HepG2 (cell line): ENCODE measurements around the gene ARID3C. TPM values are rescaled to one million over a fixed set of nuclear protein-coding genes. Genes with fewer than 3 reads are reported as not detected.

Source experiments
- HNF4G ChIP-seq, 2 experiments: sonication (generic) in 1 of 2; formaldehyde crosslinking in 1 of 2; IDR thresholded peaks; 2 replicates each; pipeline versions ENCODE4 v1.4.0 to v1.6.1; 2011 to 2020; ENCODE audit warnings: borderline replicate concordance in 2 of 2, low read depth in 2 of 2, mild to moderate bottlenecking in 2 of 2, low read length in 1 of 2, missing genetic modification reagents in 1 of 2, moderate library complexity in 1 of 2
- ISL2 ChIP-seq: sonication (generic); formaldehyde crosslinking; IDR thresholded peaks from 2 replicates; pipeline ENCODE4 v1.5.0; 2020; ENCODE audit warnings: missing genetic modification reagents
- KDM2A ChIP-seq: sonication (generic); formaldehyde crosslinking; IDR thresholded peaks from 2 replicates; pipeline ENCODE4 v1.4.0; 2020; ENCODE audit warnings: low read depth, missing genetic modification reagents, borderline replicate concordance
- MED1 ChIP-seq: sonication (generic); formaldehyde crosslinking; IDR thresholded peaks from 2 replicates; pipeline ENCODE4 v1.4.0; 2020; ENCODE audit warnings: missing genetic modification reagents
- NFKB2 ChIP-seq: sonication (generic); formaldehyde crosslinking; IDR thresholded peaks from 2 replicates; pipeline ENCODE4 v1.4.0; 2020; ENCODE audit warnings: missing genetic modification reagents, borderline replicate concordance
- SMC3 ChIP-seq: IDR thresholded peaks from 2 replicates; pipeline ENCODE4 v1.6.1; 2011; ENCODE audit warnings: low read length, improper control_type of control experiment
- SOX6 ChIP-seq, 2 experiments: fragments of 450-650 bp in 1 of 2; sonication (generic) in 1 of 2; formaldehyde crosslinking in 1 of 2; IDR thresholded peaks; 2 replicates each; pipeline versions ENCODE4 v1.4.0 to v1.6.1; 2017 to 2020; ENCODE audit warnings: antibody characterized with exemption in 1 of 2, mild to moderate bottlenecking in 1 of 2, missing genetic modification reagents in 1 of 2
- SYNCRIP ChIP-seq: fragments of 200-400 bp; formaldehyde crosslinking; IDR thresholded peaks from 2 replicates; pipeline ENCODE4 v1.6.1; 2018; ENCODE audit warnings: mild to moderate bottlenecking, low read depth, low read length; ENCODE audit not compliant: insufficient read depth
- TP53 ChIP-seq: sonication (generic); formaldehyde crosslinking; conservative IDR thresholded peaks from 2 replicates; pipeline ENCODE4 v1.4.0; 2020; ENCODE audit warnings: missing genetic modification reagents
- YY1 ChIP-seq: IDR thresholded peaks from 2 replicates; pipeline ENCODE4 v1.6.1; 2011; ENCODE audit warnings: low read length, low read depth, moderate library complexity, mild to moderate bottlenecking; ENCODE audit not compliant: insufficient read depth, insufficient replicate concordance
- ZNF772 ChIP-seq: sonication (generic); formaldehyde crosslinking; IDR thresholded peaks from 2 replicates; pipeline ENCODE4 v1.5.0; 2020; ENCODE audit warnings: mild to moderate bottlenecking, missing genetic modification reagents
- polyA plus RNA-seq, 8 experiments: library from polyadenylated mRNA; depleted of rRNA in 3 of 8; stranded (reverse) in 7 of 8; unstranded in 1 of 8; fragments of >200 nt; fragmentation: Illumina TruSeq in 4 of 8; extraction: Trizol in 4 of 8; gene quantifications; 2 replicates each; pipeline versions ENCODE4 v1.2.1 to v1.2.3, GENCODE V29; 2011 to 2016; ENCODE audit warnings: low read depth in 4 of 8, missing spikeins in 1 of 8, mixed read lengths in 1 of 8; ENCODE audit not compliant: insufficient read depth in 1 of 8
- total RNA-seq, 5 experiments: library from RNA; depleted of rRNA; stranded (reverse); fragments of >200 nt; fragmentation: Illumina TruSeq; extraction: Trizol; gene quantifications; 2 replicates each; pipeline ENCODE4 v1.2.3, GENCODE V29; 2016; ENCODE audit warnings: low read depth in 1 of 5
- TF ChIP-seq, protein P1 (sequence below): sonication (generic); formaldehyde crosslinking; IDR thresholded peaks from 2 replicates; pipeline ENCODE4 v1.4.0; 2020; ENCODE audit warnings: missing genetic modification reagents
- TF ChIP-seq, protein P2 (sequence below): sonication (generic); formaldehyde crosslinking; IDR thresholded peaks from 2 replicates; pipeline ENCODE4 v1.9.0; 2021; ENCODE audit warnings: missing genetic modification reagents, mild to moderate bottlenecking, borderline replicate concordance
- TF ChIP-seq, protein P3 (sequence below): sonication (generic); formaldehyde crosslinking; IDR thresholded peaks from 2 replicates; pipeline ENCODE4 v1.8.1; 2023; ENCODE audit warnings: mild to moderate bottlenecking, moderate library complexity, missing genetic modification reagents
- TF ChIP-seq, protein P4 (sequence below): sonication (generic); formaldehyde crosslinking; conservative IDR thresholded peaks from 2 replicates; pipeline ENCODE4 v1.8.0; 2022; ENCODE audit warnings: low read depth, missing genetic modification reagents

The ARID3C gene
- total and polyA plus RNA-seq, 2 of the 13 experiments (the other 11 are each of a cell fraction or from before 2014, with no cell fraction given), result not detected

DNA sequence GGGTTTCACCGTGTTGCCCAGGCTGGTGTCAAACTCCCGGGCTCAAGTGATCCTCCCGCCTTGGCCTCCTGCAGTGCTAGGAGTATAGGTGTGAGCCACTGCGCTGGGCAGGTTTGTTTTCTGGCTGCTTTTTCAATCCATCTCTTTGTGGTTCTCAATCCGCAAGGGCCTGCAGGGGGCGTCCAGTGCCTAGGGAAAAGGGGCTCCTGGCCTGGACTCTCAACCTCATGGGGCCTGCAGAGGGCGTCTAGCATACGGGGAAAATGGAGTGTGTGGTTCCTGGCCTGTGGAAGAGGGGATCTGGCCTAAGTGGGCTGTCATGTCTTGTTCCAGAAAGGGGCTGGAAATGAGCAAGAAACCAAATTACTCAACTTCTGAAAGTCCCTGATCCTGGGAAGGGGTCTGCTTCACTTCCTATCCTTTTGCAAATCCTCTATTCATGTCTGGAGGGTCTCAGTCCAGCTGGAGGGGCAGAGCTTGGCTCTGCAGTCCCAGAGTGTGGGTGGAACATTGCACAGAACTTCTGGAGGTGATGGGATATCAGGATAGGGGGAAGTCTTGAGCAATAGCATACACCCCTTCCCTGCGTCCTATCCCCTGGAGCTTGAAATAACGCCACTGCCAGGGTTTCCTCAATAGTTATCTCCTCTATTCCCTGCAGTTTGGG, 46.3 kb upstream of the ARID3C start (continued):
- TF ChIP-seq, protein P1, sequence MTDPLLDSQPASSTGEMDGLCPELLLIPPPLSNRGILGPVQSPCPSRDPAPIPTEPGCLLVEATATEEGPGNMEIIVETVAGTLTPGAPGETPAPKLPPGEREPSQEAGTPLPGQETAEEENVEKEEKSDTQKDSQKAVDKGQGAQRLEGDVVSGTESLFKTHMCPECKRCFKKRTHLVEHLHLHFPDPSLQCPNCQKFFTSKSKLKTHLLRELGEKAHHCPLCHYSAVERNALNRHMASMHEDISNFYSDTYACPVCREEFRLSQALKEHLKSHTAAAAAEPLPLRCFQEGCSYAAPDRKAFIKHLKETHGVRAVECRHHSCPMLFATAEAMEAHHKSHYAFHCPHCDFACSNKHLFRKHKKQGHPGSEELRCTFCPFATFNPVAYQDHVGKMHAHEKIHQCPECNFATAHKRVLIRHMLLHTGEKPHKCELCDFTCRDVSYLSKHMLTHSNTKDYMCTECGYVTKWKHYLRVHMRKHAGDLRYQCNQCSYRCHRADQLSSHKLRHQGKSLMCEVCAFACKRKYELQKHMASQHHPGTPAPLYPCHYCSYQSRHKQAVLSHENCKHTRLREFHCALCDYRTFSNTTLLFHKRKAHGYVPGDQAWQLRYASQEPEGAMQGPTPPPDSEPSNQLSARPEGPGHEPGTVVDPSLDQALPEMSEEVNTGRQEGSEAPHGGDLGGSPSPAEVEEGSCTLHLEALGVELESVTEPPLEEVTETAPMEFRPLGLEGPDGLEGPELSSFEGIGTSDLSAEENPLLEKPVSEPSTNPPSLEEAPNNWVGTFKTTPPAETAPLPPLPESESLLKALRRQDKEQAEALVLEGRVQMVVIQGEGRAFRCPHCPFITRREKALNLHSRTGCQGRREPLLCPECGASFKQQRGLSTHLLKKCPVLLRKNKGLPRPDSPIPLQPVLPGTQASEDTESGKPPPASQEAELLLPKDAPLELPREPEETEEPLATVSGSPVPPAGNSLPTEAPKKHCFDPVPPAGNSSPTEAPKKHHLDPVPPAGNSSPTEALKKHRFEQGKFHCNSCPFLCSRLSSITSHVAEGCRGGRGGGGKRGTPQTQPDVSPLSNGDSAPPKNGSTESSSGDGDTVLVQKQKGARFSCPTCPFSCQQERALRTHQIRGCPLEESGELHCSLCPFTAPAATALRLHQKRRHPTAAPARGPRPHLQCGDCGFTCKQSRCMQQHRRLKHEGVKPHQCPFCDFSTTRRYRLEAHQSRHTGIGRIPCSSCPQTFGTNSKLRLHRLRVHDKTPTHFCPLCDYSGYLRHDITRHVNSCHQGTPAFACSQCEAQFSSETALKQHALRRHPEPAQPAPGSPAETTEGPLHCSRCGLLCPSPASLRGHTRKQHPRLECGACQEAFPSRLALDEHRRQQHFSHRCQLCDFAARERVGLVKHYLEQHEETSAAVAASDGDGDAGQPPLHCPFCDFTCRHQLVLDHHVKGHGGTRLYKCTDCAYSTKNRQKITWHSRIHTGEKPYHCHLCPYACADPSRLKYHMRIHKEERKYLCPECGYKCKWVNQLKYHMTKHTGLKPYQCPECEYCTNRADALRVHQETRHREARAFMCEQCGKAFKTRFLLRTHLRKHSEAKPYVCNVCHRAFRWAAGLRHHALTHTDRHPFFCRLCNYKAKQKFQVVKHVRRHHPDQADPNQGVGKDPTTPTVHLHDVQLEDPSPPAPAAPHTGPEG (CRISPR knock-in tag), result no peak
- TF ChIP-seq YY1 (peak; percentile 69), NFKB2 (CRISPR knock-in tag) (peak; percentile 73; the same call in 1 of the 2 replicates), HNF4G (IDR thresholded peaks at IDR 0.05; ENCODE audit: borderline replicate concordance, low read depth, low read length) (no peak), HNF4G (CRISPR knock-in tag; IDR thresholded peaks at IDR 0.05; ENCODE audit: borderline replicate concordance, low read depth) (peak; percentile 17; the same call in 1 of the 2 replicates), TP53 (CRISPR knock-in tag) (no peak), SYNCRIP (no peak), KDM2A (CRISPR knock-in tag) (peak; percentile 79), ZNF772 (CRISPR knock-in tag) (no peak), MED1 (CRISPR knock-in tag) (peak; percentile 47; the same call in 1 of the 2 replicates), SOX6 (IDR thresholded peaks at IDR 0.05) (no peak), SOX6 (CRISPR knock-in tag; IDR thresholded peaks at IDR 0.05) (peak; percentile 60), SMC3 (peak; percentile 95), ISL2 (CRISPR knock-in tag) (peak; percentile 44; the same call in 1 of the 2 replicates)
- TF ChIP-seq, protein P2, sequence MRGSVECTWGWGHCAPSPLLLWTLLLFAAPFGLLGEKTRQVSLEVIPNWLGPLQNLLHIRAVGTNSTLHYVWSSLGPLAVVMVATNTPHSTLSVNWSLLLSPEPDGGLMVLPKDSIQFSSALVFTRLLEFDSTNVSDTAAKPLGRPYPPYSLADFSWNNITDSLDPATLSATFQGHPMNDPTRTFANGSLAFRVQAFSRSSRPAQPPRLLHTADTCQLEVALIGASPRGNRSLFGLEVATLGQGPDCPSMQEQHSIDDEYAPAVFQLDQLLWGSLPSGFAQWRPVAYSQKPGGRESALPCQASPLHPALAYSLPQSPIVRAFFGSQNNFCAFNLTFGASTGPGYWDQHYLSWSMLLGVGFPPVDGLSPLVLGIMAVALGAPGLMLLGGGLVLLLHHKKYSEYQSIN (CRISPR knock-in tag), result no peak
- TF ChIP-seq, protein P3, sequence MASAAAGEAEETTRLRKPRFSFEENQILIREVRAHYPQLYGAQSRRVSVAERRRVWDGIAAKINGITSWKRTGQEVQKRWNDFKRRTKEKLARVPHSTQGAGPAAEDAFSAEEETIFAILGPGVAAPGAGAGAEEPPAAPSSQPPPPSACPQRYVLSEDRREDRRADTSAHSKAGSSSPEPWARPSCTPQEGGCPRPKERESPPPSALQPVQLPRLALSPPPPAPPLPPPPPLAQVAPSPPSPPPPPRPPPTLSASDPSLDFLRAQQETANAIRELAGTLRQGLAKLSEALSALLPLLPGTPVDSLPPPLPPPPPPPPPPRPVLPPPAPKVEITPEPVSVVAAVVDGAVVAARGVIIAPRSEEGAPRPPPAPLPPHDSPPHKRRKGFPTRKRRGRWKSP (CRISPR knock-in tag), result 0 out of 2 replicates have a peak, but pooled peaks have one; percentile 46
- TF ChIP-seq, protein P4, sequence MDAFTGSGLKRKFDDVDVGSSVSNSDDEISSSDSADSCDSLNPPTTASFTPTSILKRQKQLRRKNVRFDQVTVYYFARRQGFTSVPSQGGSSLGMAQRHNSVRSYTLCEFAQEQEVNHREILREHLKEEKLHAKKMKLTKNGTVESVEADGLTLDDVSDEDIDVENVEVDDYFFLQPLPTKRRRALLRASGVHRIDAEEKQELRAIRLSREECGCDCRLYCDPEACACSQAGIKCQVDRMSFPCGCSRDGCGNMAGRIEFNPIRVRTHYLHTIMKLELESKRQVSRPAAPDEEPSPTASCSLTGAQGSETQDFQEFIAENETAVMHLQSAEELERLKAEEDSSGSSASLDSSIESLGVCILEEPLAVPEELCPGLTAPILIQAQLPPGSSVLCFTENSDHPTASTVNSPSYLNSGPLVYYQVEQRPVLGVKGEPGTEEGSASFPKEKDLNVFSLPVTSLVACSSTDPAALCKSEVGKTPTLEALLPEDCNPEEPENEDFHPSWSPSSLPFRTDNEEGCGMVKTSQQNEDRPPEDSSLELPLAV (CRISPR knock-in tag), result no peak
